ENCODE data around the gene METRN. TPM values are rescaled to one million over a fixed set of nuclear protein-coding genes. Genes with fewer than 3 reads are reported as not detected.
A peak's percentile ranks its signal among the peaks of the same experiment; 100 is the strongest.

Gene METRN
- polyA plus RNA-seq, 1 of the 3 experiments (the other 2 are of a cell fraction) = 59.7 TPM

DNA sequence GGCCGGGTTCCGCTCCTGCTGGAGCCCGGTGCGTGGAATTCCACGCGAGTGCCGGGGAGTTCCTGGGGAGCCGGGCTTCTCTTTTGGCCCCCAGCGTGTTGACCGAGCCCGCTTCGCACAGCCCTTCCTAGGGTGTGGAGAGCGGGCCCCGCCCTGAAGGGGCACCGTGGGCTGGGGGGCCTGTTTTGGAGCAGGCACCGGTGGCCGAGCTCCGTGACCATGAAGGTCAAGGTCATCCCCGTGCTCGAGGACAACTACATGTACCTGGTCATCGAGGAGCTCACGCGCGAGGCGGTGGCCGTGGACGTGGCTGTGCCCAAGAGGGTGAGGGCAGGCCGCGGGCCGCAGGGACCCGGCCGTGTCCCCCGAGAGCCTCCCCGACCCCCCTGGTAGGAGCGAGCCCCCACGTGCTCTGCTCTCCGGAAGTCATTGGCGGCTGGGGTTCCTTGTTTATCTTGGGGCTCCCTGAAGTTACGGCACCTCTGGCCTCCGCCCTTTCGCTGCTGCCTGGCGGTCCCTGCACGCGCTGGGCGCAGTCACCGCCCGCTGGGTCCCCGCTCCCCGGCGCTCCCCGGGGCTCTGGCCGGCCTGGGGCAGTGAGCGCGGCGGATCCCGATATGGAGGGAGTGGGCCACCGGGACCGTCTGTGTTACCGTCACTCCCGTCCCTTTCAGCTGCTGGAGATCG is 12.5 kb downstream of the METRN start:
- Histone ChIP-seq H3K9me2 (no peaks in the 10 kb centered on the region), H3K9me3 (no peaks in the 10 kb centered on the region), H3K4me1 (ENCODE audit: control insufficient read depth in 1 of 2, insufficient read depth in 2 of 2, low read depth in 1 of 2, low read length in 1 of 2) (peaks cover 0 to 18% of the 10 kb centered on the region in 2 experiments; a peak in 1 of 4 replicates), H4K20me1 (ENCODE audit: insufficient read depth) (0 out of 2 replicates have a peak, but pooled peaks cover 7% of the 10 kb centered on the region), H3K4me3 (ENCODE audit: low read depth in 2 of 2, low read length in 1 of 2) (peak overlapping the region; percentile 78 to 82), H3K79me2 (ENCODE audit: insufficient read depth) (no peaks in the 10 kb centered on the region), H3K36me3 (replicated peaks in 1 of 2; ENCODE audit: control insufficient read depth in 1 of 2, insufficient read depth in 2 of 2, low read length in 1 of 2) (peaks cover 0 to 5% of the 10 kb centered on the region in 2 experiments), H3K27me3 (ENCODE audit: insufficient read depth) (no peaks in the 10 kb centered on the region), H3F3A (replicated peaks; ENCODE audit: insufficient read depth) (peaks cover 17% of the 10 kb centered on the region), H3K9ac (peak overlapping the region; percentile 69), H3K27ac (ENCODE audit: low read depth in 2 of 2, low read length in 1 of 2) (peak overlapping the region in 1 of 2 experiments; percentile 84; a peak in 2 of 4 replicates), H3K4me2 (peak overlapping the region; percentile 99), H2AFZ (ENCODE audit: low read depth) (no peak overlapping the region)
- DNase-seq = peak; percentile 64
- 0% methylated on average over 5 of the region's 61 CpGs for whole genome bisulfite sequencing (ENCODE audit: low lambda C conversion rate)
- CTCF ChIA-PET = interaction anchor here (1.4 to 20.3 kb wide), 3 partner anchors 13 to 58 kb away, joined by 10 to 358 read pairs (median 11); partner anchors contain the start of genes ANTKMT, CIAO3, FBXL16 and METRN
- TF ChIP-seq SIN3A (IDR thresholded peaks at IDR 0.05; ENCODE audit: borderline replicate concordance, low read depth, low read length) (no peak), TAF1 (IDR thresholded peaks at IDR 0.05; ENCODE audit: borderline replicate concordance, low read depth, low read length) (peak; percentile 30; the same call in 1 of the 2 replicates), TEAD4 (IDR thresholded peaks at IDR 0.05; ENCODE audit: borderline replicate concordance, insufficient read depth) (no peak), EZH2phosphoT487 (IDR thresholded peaks at IDR 0.05; ENCODE audit: borderline replicate concordance, low read depth) (no peak), MXI1 (IDR thresholded peaks at IDR 0.05; ENCODE audit: low read depth, low read length) (no peak)
- TF ChIP-seq, protein P1, sequence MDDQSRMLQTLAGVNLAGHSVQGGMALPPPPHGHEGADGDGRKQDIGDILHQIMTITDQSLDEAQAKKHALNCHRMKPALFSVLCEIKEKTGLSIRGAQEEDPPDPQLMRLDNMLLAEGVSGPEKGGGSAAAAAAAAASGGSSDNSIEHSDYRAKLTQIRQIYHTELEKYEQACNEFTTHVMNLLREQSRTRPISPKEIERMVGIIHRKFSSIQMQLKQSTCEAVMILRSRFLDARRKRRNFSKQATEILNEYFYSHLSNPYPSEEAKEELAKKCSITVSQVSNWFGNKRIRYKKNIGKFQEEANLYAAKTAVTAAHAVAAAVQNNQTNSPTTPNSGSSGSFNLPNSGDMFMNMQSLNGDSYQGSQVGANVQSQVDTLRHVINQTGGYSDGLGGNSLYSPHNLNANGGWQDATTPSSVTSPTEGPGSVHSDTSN (IDR thresholded peaks at IDR 0.05) = no peak
- TF ChIP-seq, protein P2, sequence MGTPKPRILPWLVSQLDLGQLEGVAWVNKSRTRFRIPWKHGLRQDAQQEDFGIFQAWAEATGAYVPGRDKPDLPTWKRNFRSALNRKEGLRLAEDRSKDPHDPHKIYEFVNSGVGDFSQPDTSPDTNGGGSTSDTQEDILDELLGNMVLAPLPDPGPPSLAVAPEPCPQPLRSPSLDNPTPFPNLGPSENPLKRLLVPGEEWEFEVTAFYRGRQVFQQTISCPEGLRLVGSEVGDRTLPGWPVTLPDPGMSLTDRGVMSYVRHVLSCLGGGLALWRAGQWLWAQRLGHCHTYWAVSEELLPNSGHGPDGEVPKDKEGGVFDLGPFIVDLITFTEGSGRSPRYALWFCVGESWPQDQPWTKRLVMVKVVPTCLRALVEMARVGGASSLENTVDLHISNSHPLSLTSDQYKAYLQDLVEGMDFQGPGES (IDR thresholded peaks at IDR 0.05; ENCODE audit: low read depth, low read length) = no peak
- TF ChIP-seq, protein P3, sequence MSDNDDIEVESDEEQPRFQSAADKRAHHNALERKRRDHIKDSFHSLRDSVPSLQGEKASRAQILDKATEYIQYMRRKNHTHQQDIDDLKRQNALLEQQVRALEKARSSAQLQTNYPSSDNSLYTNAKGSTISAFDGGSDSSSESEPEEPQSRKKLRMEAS (IDR thresholded peaks at IDR 0.05; ENCODE audit: low read depth) = 0 out of 2 replicates have a peak, but pooled peaks have one; percentile 13
- POLR2A ChIA-PET = interaction anchor here (1.0 to 1.5 kb wide), 2 partner anchors 18 to 23 kb away, joined by 4 to 5 read pairs; no protein-coding TSS in a partner anchor

DNA sequence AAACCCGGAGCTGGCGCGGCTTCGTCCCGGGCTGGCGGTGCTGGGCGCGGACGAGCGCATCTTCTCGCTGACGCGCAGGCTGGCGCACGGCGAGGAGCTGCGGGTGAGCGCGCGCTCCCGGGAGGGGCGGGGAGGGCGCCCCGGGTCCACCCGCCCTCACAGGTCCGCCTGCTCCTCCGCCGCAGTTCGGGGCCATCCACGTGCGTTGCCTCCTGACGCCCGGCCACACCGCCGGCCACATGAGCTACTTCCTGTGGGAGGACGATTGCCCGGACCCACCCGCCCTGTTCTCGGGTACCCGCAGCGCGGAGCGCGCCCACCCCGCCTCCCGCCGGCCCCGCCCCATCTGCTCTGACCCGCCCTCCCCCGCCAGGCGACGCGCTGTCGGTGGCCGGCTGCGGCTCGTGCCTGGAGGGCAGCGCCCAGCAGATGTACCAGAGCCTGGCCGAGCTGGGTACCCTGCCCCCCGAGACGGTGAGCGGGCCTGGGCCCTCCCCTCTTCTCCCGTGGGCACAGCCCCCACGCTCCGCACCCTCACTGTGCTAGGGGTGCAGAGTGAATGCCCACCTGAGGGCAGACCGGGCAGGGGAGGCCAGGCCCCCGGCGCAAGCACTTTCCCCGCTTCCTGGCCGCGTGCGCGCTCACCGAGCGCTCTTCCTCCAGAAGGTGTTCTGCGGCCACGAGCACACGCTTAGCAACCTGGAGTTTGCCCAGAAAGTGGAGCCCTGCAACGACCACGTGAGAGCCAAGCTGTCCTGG is 13.4 kb downstream of the METRN start:
- peak overlapping the region in 1 of 2 experiments; percentile 89; a peak in 2 of 4 replicates for H3K27ac ChIP-seq (ENCODE audit: low read depth in 2 of 2, low read length in 1 of 2)
- DNase-seq = peak; percentile 96
- peak overlapping the region; percentile 99 for H3K4me2 ChIP-seq
- H3K4me3 ChIP-seq (ENCODE audit: low read depth in 2 of 2, low read length in 1 of 2) = peak overlapping the region; percentile 29 to 78; a peak in 3 of 4 replicates
- no peaks in the 10 kb centered on the region for H3K9me2 ChIP-seq
- no peaks in the 10 kb centered on the region for H3K9me3 ChIP-seq
- H3K36me3 ChIP-seq (replicated peaks in 1 of 2; ENCODE audit: control insufficient read depth in 1 of 2, insufficient read depth in 2 of 2, low read length in 1 of 2) = peaks cover 0 to 7% of the 10 kb centered on the region in 2 experiments
- H3F3A ChIP-seq (replicated peaks; ENCODE audit: insufficient read depth) = peaks cover 17% of the 10 kb centered on the region
- H3K4me1 ChIP-seq (ENCODE audit: control insufficient read depth in 1 of 2, insufficient read depth in 2 of 2, low read depth in 1 of 2, low read length in 1 of 2) = peaks cover 0 to 14% of the 10 kb centered on the region in 2 experiments; a peak in 1 of 4 replicates
- no peak overlapping the region for H3K9ac ChIP-seq
- ChIA-PET POLR2A (interaction anchor here (0.5 to 3.0 kb wide), 6 partner anchors 8 to 79 kb away, joined by 3 to 16 read pairs (median 4); partner anchors contain the start of genes METRN and WDR90), CTCF (interaction anchor here (1.2 to 20.3 kb wide), 3 partner anchors 12 to 58 kb away, joined by 3 to 358 read pairs (median 11); partner anchors contain the start of genes ANTKMT, CIAO3, FBXL16 and METRN)
- H3K79me2 ChIP-seq (ENCODE audit: insufficient read depth) = no peaks in the 10 kb centered on the region
- 0 out of 2 replicates have a peak, but pooled peaks cover 2% of the 10 kb centered on the region for H4K20me1 ChIP-seq (ENCODE audit: insufficient read depth)
- H3K27me3 ChIP-seq (ENCODE audit: insufficient read depth) = no peaks in the 10 kb centered on the region
- H2AFZ ChIP-seq (ENCODE audit: low read depth) = no peak overlapping the region
- 0% methylated on average over 16 of the region's 80 CpGs for WGBS (ENCODE audit: low lambda C conversion rate)
- peak; percentile 13; the same call in 1 of the 2 replicates for TF ChIP-seq ELF1 (IDR thresholded peaks at IDR 0.05)
- TF ChIP-seq SIN3A (IDR thresholded peaks at IDR 0.05; ENCODE audit: borderline replicate concordance, low read depth, low read length) = peak; percentile 39; the same call in 1 of the 2 replicates
- TF ChIP-seq, protein P2 (IDR thresholded peaks at IDR 0.05; ENCODE audit: low read depth, low read length) = no peak
- no peak for TF ChIP-seq FOXJ3 (CRISPR knock-in tag; IDR thresholded peaks at IDR 0.05)
- TF ChIP-seq FOXM1 (IDR thresholded peaks at IDR 0.05; ENCODE audit: low read depth) = no peak
- TF ChIP-seq FOSL2 (IDR thresholded peaks at IDR 0.05; ENCODE audit: borderline replicate concordance, low read depth) = no peak
- TF ChIP-seq GATA2 (CRISPR knock-in tag; IDR thresholded peaks at IDR 0.05) = no peak
- TF ChIP-seq, protein P4, sequence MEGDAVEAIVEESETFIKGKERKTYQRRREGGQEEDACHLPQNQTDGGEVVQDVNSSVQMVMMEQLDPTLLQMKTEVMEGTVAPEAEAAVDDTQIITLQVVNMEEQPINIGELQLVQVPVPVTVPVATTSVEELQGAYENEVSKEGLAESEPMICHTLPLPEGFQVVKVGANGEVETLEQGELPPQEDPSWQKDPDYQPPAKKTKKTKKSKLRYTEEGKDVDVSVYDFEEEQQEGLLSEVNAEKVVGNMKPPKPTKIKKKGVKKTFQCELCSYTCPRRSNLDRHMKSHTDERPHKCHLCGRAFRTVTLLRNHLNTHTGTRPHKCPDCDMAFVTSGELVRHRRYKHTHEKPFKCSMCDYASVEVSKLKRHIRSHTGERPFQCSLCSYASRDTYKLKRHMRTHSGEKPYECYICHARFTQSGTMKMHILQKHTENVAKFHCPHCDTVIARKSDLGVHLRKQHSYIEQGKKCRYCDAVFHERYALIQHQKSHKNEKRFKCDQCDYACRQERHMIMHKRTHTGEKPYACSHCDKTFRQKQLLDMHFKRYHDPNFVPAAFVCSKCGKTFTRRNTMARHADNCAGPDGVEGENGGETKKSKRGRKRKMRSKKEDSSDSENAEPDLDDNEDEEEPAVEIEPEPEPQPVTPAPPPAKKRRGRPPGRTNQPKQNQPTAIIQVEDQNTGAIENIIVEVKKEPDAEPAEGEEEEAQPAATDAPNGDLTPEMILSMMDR (IDR thresholded peaks at IDR 0.05) = no peak
- no peak for TF ChIP-seq RFX5 (IDR thresholded peaks at IDR 0.05; ENCODE audit: low read length)
- no peak for TF ChIP-seq TAF1 (IDR thresholded peaks at IDR 0.05; ENCODE audit: borderline replicate concordance, low read depth, low read length)
- TF ChIP-seq NRF1 (IDR thresholded peaks at IDR 0.05; ENCODE audit: low read depth, low read length) = no peak
- TF ChIP-seq RXRA (IDR thresholded peaks at IDR 0.05; ENCODE audit: borderline replicate concordance, low read depth) = no peak
